Activated CD8-positive, alpha-beta T cell treated with anti-CD3 and anti-CD28 coated beads for 36 hours (primary cell): ENCODE results near the gene PGS1. TPM values are rescaled to one million over a fixed set of nuclear protein-coding genes. Genes with fewer than 3 reads are reported as not detected.
A peak's percentile ranks its signal among the peaks of the same experiment; 100 is the strongest.

Experiments used
- ATAC-seq: fragments of 200-7000 bp; cut with Tn5 transposase; one replicate; pipeline ENCODE4 v1.10.0; 2021; ENCODE audit warnings: mild to moderate bottlenecking, moderate library complexity
- CTCF ChIA-PET: fragments of 350-600 bp; sonication (Branson Sonifier 250); formaldehyde crosslinking; loops from one replicate; lab custom pipeline; 2021; ENCODE audit warnings: antibody characterized with exemption; lab: Charles Lee
- POLR2A ChIA-PET: fragments of 350-600 bp; sonication (Branson Sonifier 250); formaldehyde crosslinking; loops from one replicate; lab custom pipeline; 2021; ENCODE audit warnings: antibody characterized with exemption; lab: Charles Lee
- DNase-seq: peaks from one replicate; pipeline ENCODE4 v3.0.0-alpha.2; 2020
- H3K27ac Mint-ChIP-seq: one replicate; pipeline ENCODE4 v1.8.0; 2021; ENCODE audit warnings: mild to moderate bottlenecking, mixed read lengths
- H3K27me3 Mint-ChIP-seq: one replicate; pipeline ENCODE4 v1.8.0; 2021; ENCODE audit warnings: mixed read lengths
- H3K36me3 Mint-ChIP-seq: one replicate; pipeline ENCODE4 v1.8.0; 2021; ENCODE audit warnings: low read depth, mixed read lengths
- H3K4me1 Mint-ChIP-seq: one replicate; pipeline ENCODE4 v1.8.0; 2021; ENCODE audit warnings: low read depth, mixed read lengths
- H3K4me3 Mint-ChIP-seq: one replicate; pipeline ENCODE4 v1.8.0; 2021; ENCODE audit warnings: mild to moderate bottlenecking, moderate library complexity, mixed read lengths
- H3K9me3 Mint-ChIP-seq: one replicate; pipeline ENCODE4 v1.8.0; 2021; ENCODE audit warnings: mixed read lengths
- intact Hi-C: fragments of 100-400 bp; cut with micrococcal nuclease; formaldehyde crosslinking; loops from one replicate; pipeline ENCODE4 v1.10.0; 2022
- total RNA-seq, 2 experiments: library from RNA; stranded (reverse); gene quantifications; one replicate each; pipeline ENCODE4 v1.2.3, GENCODE V29; 2021
- TF ChIP-seq, protein P1 (sequence below): fragments of 200-600 bp; IDR thresholded peaks from one replicate; pipeline ENCODE4 v1.8.0; 2022; ENCODE audit warnings: antibody characterized with exemption, mild to moderate bottlenecking

The PGS1 gene
- total RNA-seq, 2 experiments from 2014 or later: 42.1 to 43.3 TPM

DNA sequence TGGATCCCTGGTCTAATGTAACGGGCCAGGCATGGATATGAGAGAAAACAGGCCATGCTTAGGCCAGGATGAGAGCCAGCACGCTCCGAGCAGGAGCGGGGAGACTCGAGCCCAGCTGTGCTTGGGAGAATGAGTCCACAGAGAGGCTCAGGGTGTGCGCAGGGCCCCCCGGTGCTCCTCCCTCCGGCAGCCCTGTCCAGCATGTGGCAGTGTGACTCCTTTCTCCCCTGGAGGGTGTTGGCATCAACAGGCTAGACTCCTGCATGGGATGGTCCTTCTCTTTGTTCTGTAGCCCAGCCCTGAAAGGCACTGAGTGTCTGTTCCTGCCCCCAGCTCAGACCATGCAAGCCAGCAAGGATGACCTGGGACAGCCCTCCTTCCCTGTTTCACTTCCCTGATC, 23.4 kb downstream of the PGS1 start:
- peaks cover 7% of the 10 kb centered on the region for H3K4me1 Mint-ChIP-seq
- no peaks in the 10 kb centered on the region for H3K27me3 Mint-ChIP-seq
- intact Hi-C loops: no loop called here
- ChIA-PET POLR2A (interaction anchor here (0.8 to 2.2 kb wide), 2 partner anchors 10 kb away, joined by 3 to 10 read pairs; no protein-coding TSS in a partner anchor), CTCF (interaction anchor here (0.8 to 1.5 kb wide), 2 partner anchors 10 to 20 kb away, joined by 4 to 5 read pairs; no protein-coding TSS in a partner anchor)
- H3K27ac Mint-ChIP-seq: no peak overlapping the region
- no peaks in the 10 kb centered on the region for H3K9me3 Mint-ChIP-seq
- DNase-seq (no peak), ATAC-seq (no peak)
- H3K36me3 Mint-ChIP-seq: peaks cover 67% of the 10 kb centered on the region
- TF ChIP-seq, protein P1, sequence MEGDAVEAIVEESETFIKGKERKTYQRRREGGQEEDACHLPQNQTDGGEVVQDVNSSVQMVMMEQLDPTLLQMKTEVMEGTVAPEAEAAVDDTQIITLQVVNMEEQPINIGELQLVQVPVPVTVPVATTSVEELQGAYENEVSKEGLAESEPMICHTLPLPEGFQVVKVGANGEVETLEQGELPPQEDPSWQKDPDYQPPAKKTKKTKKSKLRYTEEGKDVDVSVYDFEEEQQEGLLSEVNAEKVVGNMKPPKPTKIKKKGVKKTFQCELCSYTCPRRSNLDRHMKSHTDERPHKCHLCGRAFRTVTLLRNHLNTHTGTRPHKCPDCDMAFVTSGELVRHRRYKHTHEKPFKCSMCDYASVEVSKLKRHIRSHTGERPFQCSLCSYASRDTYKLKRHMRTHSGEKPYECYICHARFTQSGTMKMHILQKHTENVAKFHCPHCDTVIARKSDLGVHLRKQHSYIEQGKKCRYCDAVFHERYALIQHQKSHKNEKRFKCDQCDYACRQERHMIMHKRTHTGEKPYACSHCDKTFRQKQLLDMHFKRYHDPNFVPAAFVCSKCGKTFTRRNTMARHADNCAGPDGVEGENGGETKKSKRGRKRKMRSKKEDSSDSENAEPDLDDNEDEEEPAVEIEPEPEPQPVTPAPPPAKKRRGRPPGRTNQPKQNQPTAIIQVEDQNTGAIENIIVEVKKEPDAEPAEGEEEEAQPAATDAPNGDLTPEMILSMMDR: no peak
- no peak overlapping the region for H3K4me3 Mint-ChIP-seq

DNA sequence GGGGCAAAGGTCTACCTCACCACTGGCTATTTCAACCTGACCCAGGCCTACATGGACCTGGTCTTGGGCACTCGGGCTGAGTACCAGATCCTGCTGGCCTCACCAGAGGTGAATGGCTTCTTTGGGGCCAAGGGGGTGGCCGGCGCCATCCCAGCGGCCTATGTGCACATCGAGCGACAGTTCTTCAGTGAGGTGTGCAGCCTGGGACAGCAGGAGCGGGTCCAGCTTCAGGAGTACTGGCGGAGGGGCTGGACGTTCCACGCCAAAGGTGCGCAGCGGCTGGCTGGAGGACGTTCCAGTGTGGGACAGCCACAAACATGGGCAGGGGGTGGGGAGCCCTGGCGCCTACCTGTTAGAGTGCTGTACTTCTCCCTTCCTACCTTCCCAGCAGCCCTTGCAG, 25.4 kb downstream of the PGS1 start:
- ChIA-PET CTCF (no interaction called here), POLR2A (interaction anchor here (0.9 to 1.2 kb wide), 2 partner anchors 15 to 18 kb away, joined by 3 to 5 read pairs; no protein-coding TSS in a partner anchor)
- H3K4me1 Mint-ChIP-seq: peaks cover 16% of the 10 kb centered on the region
- no peak overlapping the region for H3K27ac Mint-ChIP-seq
- peaks cover 56% of the 10 kb centered on the region for H3K36me3 Mint-ChIP-seq
- H3K27me3 Mint-ChIP-seq: no peaks in the 10 kb centered on the region
- DNase-seq (no peak), ATAC-seq (no peak)
- no peak overlapping the region for H3K4me3 Mint-ChIP-seq
- TF ChIP-seq, protein P1: no peak
- H3K9me3 Mint-ChIP-seq: no peaks in the 10 kb centered on the region
- intact Hi-C loops: no loop called here

DNA sequence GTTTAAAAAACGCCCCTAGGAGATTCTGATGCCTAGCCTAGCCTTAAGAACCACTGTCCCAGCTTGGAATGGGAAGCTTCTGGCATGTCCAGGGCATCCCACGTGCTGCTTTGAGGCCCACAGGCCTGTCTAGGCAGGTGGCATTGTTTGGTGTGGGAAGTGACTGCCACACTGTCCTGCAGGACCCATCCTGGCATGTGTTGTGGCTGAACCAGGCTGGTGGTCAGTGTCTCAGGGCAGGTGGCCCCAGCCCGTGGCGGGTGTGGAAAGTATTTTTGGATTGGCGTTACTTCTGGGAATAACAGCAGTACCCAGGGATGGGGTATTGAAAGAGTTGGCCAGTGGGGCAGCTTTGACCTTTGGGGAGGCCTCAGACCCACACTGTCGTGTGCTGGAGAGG, 27.9 kb downstream of the PGS1 start:
- peaks cover 41% of the 10 kb centered on the region for H3K36me3 Mint-ChIP-seq
- ATAC-seq (no peak), DNase-seq (no peak)
- ChIA-PET POLR2A (no interaction called here), CTCF (interaction anchor here (1.4 to 3.0 kb wide), 2 partner anchors 15 to 16 kb away, joined by 4 to 11 read pairs; no protein-coding TSS in a partner anchor)
- H3K27ac Mint-ChIP-seq: peak overlapping the region; percentile 43
- no peaks in the 10 kb centered on the region for H3K27me3 Mint-ChIP-seq
- intact Hi-C loops: no loop called here
- H3K4me3 Mint-ChIP-seq: no peak overlapping the region
- TF ChIP-seq, protein P1: no peak
- peaks cover 22% of the 10 kb centered on the region for H3K4me1 Mint-ChIP-seq
- no peaks in the 10 kb centered on the region for H3K9me3 Mint-ChIP-seq

DNA sequence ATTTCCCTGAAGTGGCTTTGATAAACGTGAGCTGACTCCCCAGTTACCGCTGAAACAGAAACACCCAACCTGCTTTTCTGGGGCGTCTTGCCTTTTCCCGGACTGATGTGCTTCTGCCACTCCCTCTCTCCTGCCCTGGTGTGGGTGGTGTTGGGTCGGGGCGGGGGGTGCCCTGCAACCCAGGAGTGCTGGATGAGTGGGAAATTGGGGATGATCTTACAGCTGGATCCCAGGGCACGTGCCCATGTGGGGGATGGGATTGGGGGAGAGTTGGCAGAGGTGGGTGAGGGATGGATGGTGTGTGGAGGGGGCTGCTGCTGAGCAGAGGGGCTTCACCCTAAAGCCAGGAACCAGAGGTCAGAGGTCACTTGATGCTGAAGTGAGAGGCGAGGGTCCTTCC, 28.5 kb downstream of the PGS1 start:
- Mint-ChIP-seq H3K4me3 (no peak overlapping the region), H3K36me3 (peaks cover 38% of the 10 kb centered on the region), H3K27ac (peak overlapping the region; percentile 43), H3K9me3 (no peaks in the 10 kb centered on the region), H3K27me3 (no peaks in the 10 kb centered on the region), H3K4me1 (peaks cover 25% of the 10 kb centered on the region)
- TF ChIP-seq, protein P1: no peak
- intact Hi-C loops: no loop called here
- CTCF ChIA-PET: interaction anchor here (1.4 to 3.0 kb wide), 2 partner anchors 15 to 16 kb away, joined by 4 to 11 read pairs; no protein-coding TSS in a partner anchor
- DNase-seq (no peak), ATAC-seq (no peak)
- POLR2A ChIA-PET: no interaction called here

DNA sequence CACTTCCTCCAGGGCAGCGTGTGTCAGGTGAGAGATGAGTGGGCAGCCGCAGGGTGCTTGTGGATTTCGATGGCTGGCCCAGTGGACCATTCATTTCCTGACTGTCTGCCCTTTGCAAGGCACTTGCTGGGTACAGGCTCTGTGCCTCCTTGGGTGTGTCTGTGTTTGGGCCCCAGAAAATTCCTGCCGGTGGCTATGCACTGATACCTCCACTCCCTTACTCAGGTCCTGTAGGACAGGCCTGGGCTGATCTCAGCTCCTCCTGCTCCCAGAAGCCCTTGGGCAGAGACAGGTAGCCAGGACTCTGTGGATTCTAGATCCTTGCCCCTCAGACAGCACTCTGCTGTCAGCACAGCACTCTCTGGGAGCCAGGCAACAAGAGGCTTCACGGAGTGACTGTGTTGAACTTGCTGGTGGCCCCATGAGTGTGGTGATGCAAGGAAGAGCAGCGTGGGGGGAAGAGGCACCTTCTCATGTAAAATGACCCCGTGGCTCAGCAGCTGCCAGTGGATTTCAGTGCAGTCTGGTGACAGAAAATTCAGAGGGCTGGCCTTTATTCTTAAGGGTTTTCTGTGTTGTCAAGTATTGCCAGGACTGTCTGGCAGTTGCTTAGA, 29.0 kb downstream of the PGS1 start:
- no peaks in the 10 kb centered on the region for H3K27me3 Mint-ChIP-seq
- ATAC-seq: no peak
- intact Hi-C loops: no loop called here
- TF ChIP-seq, protein P1: no peak
- no peak overlapping the region for H3K4me3 Mint-ChIP-seq
- POLR2A ChIA-PET: no interaction called here
- CTCF ChIA-PET: interaction anchor here (3.0 kb wide), 1 partner anchor 14 kb away, joined by 11 read pairs; no protein-coding TSS in a partner anchor
- H3K27ac Mint-ChIP-seq: peak overlapping the region; percentile 59
- peaks cover 31% of the 10 kb centered on the region for H3K4me1 Mint-ChIP-seq
- no peaks in the 10 kb centered on the region for H3K9me3 Mint-ChIP-seq
- no peak for DNase-seq
- peaks cover 38% of the 10 kb centered on the region for H3K36me3 Mint-ChIP-seq
